SJSA1 (cell line): ENCODE data around the gene ADAMTS3. TPM values are rescaled to one million over a fixed set of nuclear protein-coding genes. Genes with fewer than 3 reads are reported as not detected.
"Not testable (repeated sequence)": the region's sequence is repeated elsewhere in the genome, so short reads cannot be mapped to it uniquely, and the experiment has no call there.

ENCODE experiments used
- DNase-seq, 2 experiments: peaks; one replicate each; pipeline ENCODE4 v3.0.0-alpha.2; 2015 to 2020; ENCODE audit warnings: low spot score in 2 of 2, low read depth in 1 of 2
- H3K27ac ChIP-seq: fragments of 250-450 bp; sonication (Bioruptor Pico); 2 replicates; pipeline ENCODE4 v1.5.1; 2020; ENCODE audit warnings: mild to moderate bottlenecking, moderate library complexity
- H3K27me3 ChIP-seq: fragments of 250-450 bp; sonication (Bioruptor Pico); replicated peaks from 2 replicates; pipeline ENCODE4 v1.5.1; 2020; ENCODE audit warnings: mild to moderate bottlenecking, moderate library complexity
- H3K36me3 ChIP-seq: fragments of 250-450 bp; sonication (Bioruptor Pico); 2 replicates; pipeline ENCODE4 v1.5.1; 2020; ENCODE audit warnings: mild to moderate bottlenecking
- H3K4me1 ChIP-seq: fragments of 250-450 bp; sonication (Bioruptor Pico); replicated peaks from 2 replicates; pipeline ENCODE4 v1.6.1; 2021; ENCODE audit warnings: mild to moderate bottlenecking
- H3K4me3 ChIP-seq: fragments of 250-450 bp; sonication (Bioruptor Pico); 2 replicates; pipeline ENCODE4 v1.5.1; 2020; ENCODE audit warnings: mild to moderate bottlenecking
- H3K9me3 ChIP-seq: fragments of 250-450 bp; sonication (Bioruptor Pico); replicated peaks from 2 replicates; pipeline ENCODE4 v1.5.1; 2020; ENCODE audit warnings: mild to moderate bottlenecking
- total RNA-seq: library from RNA; depleted of rRNA; stranded (reverse); fragments of >200 nt; shearing (Covaris generic); gene quantifications from 2 replicates; pipeline ENCODE4 v1.2.3, GENCODE V29; 2014

The ADAMTS3 gene
- total RNA-seq, 1 experiment from 2014 or later = 0.45 TPM

DNA sequence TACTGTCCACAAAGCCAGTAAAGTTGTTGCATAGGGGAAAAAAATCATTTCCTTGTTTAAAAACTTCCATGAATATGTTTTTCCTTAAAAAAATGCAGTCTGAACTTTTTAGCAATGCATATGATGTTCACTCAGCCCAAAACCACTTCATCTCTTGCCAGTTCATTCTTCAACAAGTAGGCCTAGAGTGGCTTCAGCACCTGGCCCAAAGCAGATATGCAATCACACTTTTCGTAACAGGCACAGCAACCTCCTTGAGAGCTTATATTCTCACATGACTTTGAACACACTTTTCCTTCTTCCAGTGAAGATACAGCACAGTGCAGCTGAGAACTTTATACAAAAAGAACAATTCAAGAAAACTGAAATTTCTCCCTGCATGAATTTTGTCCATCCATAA, 128.6 kb downstream of the ADAMTS3 start:
- Histone ChIP-seq H3K4me1 (no peaks in the 10 kb centered on the region), H3K36me3 (no peaks in the 10 kb centered on the region)
- no peak for DNase-seq

DNA sequence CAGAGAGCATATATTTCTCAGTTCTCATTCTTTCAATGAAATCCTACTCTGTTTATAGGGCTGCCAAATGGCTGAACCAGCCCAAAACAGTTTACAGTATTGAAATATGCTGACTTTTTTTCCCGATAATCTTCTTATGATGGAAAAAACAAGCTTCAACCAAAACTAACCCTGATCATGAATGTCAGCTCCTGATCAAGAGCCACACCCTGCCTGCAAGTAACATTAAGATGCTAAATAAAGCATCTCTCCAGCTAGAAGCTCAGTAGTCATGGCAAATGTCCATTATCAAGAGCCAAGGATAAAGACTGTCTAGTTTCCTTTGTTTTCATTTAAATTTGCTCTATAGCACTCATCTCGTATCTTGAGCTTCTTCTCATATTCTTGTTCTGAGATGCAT, 136.0 kb downstream of the ADAMTS3 start:
- no peak overlapping the region for H3K27ac ChIP-seq
- H3K4me3 ChIP-seq = no peak overlapping the region
- H3K27me3 ChIP-seq = no peaks in the 10 kb centered on the region
- H3K9me3 ChIP-seq = no peaks in the 10 kb centered on the region
- DNase-seq = no peak
- H3K36me3 ChIP-seq = no peaks in the 10 kb centered on the region
- H3K4me1 ChIP-seq = no peaks in the 10 kb centered on the region

More for the DNA sequence above, 128.6 kb downstream of the ADAMTS3 start:
- Histone ChIP-seq H3K27ac (no peak overlapping the region), H3K4me3 (no peak overlapping the region), H3K9me3 (no peaks in the 10 kb centered on the region), H3K27me3 (no peaks in the 10 kb centered on the region)

DNA sequence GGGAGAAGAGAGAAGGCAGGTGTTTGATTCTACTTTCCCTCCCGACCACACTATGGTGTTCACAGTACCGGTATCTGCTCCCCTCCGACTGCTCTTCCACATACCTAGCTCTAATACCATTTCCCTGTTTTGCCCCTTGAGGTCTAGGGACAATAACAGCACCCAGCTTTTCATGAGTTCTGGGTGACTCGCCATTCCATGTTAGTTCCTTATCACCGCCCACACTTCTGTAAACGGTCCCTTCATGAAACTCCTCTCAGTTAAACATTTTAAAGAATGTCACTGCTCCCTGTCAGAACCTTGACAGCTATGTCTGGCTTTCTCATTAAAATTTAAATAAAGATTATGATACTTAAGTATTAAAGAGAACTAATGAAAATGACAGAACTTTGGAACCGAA, 136.7 kb downstream of the ADAMTS3 start:
- no peak overlapping the region for H3K4me3 ChIP-seq
- no peak overlapping the region for H3K27ac ChIP-seq
- H3K27me3 ChIP-seq = no peaks in the 10 kb centered on the region
- no peaks in the 10 kb centered on the region for H3K9me3 ChIP-seq
- no peak for DNase-seq
- no peaks in the 10 kb centered on the region for H3K4me1 ChIP-seq
- no peaks in the 10 kb centered on the region for H3K36me3 ChIP-seq

DNA sequence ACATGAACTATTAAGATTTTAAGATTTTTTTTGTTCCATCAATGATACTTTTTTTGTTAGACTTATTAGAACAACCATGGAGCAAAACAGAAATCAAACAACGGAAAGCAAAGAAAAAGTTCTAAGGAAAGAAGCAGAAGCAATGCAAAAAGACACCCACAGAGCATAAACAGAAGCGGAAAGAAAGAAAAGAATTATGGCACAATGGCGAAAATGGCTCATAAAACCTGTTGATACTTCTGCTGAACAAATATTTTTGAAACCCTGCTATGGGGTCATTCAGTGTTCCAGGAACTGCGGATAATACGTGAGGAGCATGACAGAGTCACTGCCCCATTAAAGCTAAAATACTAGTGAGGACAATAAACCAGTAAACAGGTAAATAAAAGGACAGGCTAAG, 138.0 kb downstream of the ADAMTS3 start:
- Histone ChIP-seq H3K4me3 (no peak overlapping the region), H3K36me3 (no peaks in the 10 kb centered on the region), H3K4me1 (no peaks in the 10 kb centered on the region), H3K27me3 (no peaks in the 10 kb centered on the region), H3K27ac (no peak overlapping the region), H3K9me3 (no peaks in the 10 kb centered on the region)
- DNase-seq = no peak

DNA sequence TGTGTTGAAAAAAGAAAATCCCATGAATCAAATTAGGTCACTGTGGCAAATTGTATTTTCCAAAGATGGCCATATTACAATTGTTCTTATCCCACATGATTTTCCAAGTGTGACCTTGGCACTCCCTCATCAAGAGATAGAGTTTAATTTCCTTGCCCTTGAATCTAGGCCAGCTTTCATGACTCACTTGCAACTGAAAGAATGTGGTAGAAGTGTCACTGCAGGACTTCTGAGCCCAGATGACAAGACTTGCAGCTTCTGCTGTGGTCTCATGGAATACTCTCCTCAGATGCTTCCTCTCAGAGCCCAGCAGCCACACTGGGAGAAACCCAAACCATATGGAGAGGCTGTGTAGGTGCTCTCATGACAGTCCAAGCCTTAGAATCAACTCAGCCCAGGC, 139.0 kb downstream of the ADAMTS3 start:
- no peak overlapping the region for H3K27ac ChIP-seq
- no peaks in the 10 kb centered on the region for H3K4me1 ChIP-seq
- DNase-seq = no peak
- H3K36me3 ChIP-seq = no peaks in the 10 kb centered on the region
- no peaks in the 10 kb centered on the region for H3K27me3 ChIP-seq
- H3K4me3 ChIP-seq = no peak overlapping the region
- H3K9me3 ChIP-seq = no peaks in the 10 kb centered on the region

DNA sequence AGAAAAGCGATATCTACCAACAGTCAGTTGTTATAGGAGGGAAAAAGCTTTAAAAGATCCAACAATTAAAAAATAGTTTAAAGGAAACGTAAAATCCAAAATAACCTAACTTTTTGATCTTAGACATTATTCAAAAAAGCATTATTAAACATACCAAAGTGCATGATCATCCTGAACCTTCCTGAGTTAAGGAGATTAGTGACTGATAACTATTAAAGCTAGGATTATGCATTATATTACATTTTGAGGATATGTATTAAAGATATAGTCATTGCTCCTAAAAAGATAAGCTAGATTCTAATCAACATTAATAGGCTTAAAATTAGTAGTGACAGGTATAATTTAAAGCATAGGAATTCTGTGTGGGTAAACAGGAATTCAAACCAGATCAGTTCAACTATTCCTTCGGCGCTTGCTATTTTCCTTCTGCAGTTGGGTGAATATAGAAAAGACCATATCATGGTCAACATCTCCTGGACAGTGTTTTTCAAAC, 139.6 kb downstream of the ADAMTS3 start:
- H3K4me1 ChIP-seq = no peaks in the 10 kb centered on the region
- no peaks in the 10 kb centered on the region for H3K36me3 ChIP-seq
- H3K27me3 ChIP-seq = no peaks in the 10 kb centered on the region
- no peak for DNase-seq
- H3K9me3 ChIP-seq = no peaks in the 10 kb centered on the region
- H3K4me3 ChIP-seq = no peak overlapping the region
- no peak overlapping the region for H3K27ac ChIP-seq

DNA sequence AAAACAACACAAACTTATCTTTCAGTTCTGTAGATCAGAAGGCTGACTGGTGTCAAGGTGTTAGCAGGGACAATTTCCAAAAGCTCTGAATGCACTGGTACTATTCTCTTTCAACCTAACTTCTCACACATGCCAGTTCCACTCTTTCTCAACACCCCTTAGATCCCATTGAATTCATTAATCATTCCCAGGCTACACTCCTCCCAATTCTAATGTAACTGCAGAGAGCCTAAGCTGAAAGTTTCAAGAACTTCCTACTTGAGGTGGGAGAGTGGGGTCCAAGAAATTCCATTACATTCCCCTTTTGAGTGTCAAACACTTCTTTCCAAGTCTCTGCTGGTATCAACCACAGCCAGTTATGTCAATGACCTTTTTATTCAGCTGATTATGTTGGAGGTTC, 142.0 kb downstream of the ADAMTS3 start:
- Histone ChIP-seq H3K4me1 (no peaks in the 10 kb centered on the region), H3K4me3 (no peak overlapping the region), H3K9me3 (no peaks in the 10 kb centered on the region), H3K27me3 (no peaks in the 10 kb centered on the region), H3K27ac (no peak overlapping the region), H3K36me3 (no peaks in the 10 kb centered on the region)
- no peak for DNase-seq

DNA sequence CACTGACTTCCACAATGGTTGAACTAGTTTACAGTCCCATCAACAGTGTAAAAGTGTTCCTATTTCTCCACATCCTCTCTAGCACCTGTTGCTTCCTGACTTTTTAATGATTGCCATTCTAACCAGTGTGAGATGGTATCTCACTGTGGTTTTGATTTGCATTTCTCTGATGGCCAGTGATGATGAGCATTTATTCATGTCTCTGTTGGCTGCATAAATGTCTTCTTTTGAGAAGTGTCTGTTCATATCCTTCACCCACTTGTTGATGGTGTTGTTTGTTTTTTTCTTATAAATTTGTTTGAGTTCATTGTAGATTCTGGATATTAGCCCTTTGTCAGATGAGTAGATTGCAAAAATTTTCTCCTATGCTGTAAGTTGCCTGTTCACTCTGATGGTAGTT, 143.1 kb downstream of the ADAMTS3 start:
- H3K9me3 ChIP-seq, H3K27ac ChIP-seq, H3K36me3 ChIP-seq, H3K27me3 ChIP-seq, H3K4me3 ChIP-seq, DNase-seq, H3K4me1 ChIP-seq: not testable (repeated sequence)

DNA sequence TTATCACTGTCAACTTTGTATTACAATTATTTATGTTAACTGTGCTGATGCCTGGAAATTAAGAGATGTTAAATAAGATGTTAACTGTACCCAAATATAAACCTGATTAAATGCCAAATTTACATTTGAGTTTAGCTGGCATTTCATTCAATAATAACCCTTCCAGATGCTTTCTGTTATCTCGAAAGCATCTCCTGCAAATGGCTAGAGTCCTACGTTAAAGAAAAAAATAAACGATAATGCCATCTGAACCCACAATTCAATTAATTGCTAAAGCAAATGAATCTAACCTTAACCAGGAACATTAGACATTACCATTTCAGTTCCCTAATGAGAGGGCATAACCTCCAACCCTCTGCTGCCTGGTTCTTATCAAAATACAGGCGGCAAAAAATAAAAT, 145.0 kb downstream of the ADAMTS3 start:
- no peak overlapping the region for H3K4me3 ChIP-seq
- H3K4me1 ChIP-seq = no peaks in the 10 kb centered on the region
- no peak for DNase-seq
- H3K27me3 ChIP-seq = no peaks in the 10 kb centered on the region
- H3K27ac ChIP-seq = no peak overlapping the region
- H3K9me3 ChIP-seq = no peaks in the 10 kb centered on the region
- H3K36me3 ChIP-seq = no peaks in the 10 kb centered on the region

DNA sequence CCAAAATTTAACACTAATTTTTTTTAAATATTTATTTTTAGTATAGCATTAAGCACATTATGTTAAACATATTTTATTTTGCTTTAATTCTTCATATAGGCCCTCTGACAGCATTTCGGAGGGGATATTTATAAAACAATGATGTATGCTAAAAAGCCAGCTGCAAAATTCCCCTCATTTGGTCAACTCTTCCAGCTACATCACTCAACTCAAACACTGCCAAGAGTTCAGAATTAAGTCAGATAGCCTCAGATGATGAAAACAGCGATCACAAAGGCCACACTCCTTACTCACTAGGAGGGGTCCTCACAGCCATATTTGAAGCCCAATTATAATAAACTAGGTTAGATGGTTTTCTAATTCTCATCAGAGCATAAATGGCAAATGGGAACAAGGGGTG, 146.6 kb downstream of the ADAMTS3 start:
- Histone ChIP-seq H3K4me3 (no peak overlapping the region), H3K36me3 (no peaks in the 10 kb centered on the region), H3K27ac (no peak overlapping the region), H3K27me3 (no peaks in the 10 kb centered on the region), H3K9me3 (no peaks in the 10 kb centered on the region), H3K4me1 (no peaks in the 10 kb centered on the region)
- no peak for DNase-seq

DNA sequence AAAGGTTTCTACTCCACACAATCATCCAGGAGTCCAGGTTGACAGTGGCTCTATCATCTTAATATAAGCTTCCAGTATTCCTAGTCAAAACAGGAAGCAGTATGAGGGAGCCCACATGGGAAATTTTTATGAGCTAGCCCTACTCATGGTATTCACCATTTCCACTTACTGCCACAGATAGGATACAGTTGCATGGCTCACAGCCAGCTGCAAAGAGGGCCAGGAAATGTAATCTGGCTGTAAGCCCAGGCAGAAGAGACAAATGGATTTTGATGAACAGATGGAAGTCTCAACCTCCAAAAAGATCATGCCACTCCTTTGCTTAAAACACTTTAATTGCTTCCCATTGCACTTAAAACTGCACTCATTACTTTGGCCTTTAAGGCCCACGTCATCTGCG, 150.6 kb downstream of the ADAMTS3 start:
- Histone ChIP-seq H3K36me3 (no peaks in the 10 kb centered on the region), H3K27ac (no peak overlapping the region), H3K27me3 (no peaks in the 10 kb centered on the region), H3K9me3 (no peaks in the 10 kb centered on the region), H3K4me1 (no peaks in the 10 kb centered on the region), H3K4me3 (no peak overlapping the region)
- no peak for DNase-seq

DNA sequence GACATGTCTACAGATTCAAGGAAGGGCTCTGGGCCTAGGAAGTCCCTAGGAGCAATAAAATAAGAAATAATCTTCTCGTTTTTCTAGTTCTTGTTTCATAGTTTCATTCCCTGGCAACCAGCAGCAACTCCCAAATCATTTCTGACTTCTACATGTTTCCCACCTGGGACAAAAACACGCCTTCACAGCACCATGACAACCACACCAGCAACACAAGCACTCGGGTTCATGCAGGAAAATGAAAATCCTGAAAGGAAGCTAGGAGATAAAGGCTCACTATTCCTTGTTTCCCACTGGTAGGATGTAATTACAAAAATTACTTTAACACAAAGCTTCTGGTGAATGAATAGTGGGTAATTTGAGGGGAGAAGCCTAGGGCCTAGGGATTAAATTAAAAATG, 158.9 kb downstream of the ADAMTS3 start:
- no peaks in the 10 kb centered on the region for H3K36me3 ChIP-seq
- H3K9me3 ChIP-seq = no peaks in the 10 kb centered on the region; the same call in 1 of the 2 replicates
- DNase-seq = no peak
- H3K4me3 ChIP-seq = no peak overlapping the region
- no peak overlapping the region for H3K27ac ChIP-seq
- no peaks in the 10 kb centered on the region for H3K4me1 ChIP-seq
- H3K27me3 ChIP-seq = no peaks in the 10 kb centered on the region

DNA sequence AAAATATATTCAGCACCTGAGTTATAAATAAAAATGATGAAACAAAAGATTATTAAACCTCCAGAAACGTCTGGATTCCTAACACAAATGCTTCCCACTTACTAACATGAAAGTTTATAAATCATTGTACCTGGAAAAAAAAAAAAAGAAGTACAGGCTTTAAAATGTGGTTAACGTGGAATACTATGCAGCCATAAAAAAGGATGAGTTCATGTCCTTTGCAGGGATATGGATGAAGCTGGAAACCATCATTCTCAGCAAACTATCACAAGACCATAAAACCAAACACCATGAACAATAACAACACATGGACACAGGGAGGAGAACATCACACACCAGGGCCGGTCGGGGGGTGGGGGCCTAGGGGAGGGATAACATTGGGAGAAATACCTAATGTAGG, 160.5 kb downstream of the ADAMTS3 start:
- Histone ChIP-seq H3K36me3 (no peaks in the 10 kb centered on the region), H3K4me3 (no peak overlapping the region), H3K4me1 (no peaks in the 10 kb centered on the region), H3K27me3 (no peaks in the 10 kb centered on the region), H3K27ac (no peak overlapping the region), H3K9me3 (no peaks in the 10 kb centered on the region; the same call in 1 of the 2 replicates)
- no peak for DNase-seq

DNA sequence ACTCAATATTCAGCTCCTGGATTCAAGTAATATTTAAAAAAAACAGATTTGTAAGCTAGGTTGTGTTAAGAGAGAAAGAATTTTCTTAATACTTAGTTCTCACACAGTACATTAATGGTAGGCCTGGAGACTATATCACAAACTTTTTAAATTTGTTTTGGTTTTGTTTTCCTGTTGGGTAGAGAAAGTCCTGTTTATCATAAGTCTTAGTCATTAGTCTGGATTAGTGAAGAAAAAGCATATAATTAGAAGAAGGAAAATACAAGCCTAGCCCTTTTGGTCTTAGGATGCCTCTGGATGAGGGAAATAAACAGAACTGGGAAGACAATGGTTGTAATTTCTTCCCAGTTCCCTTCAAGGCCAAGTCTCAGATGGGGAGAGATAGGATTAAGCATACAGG, 163.6 kb downstream of the ADAMTS3 start:
- H3K4me1 ChIP-seq = no peaks in the 10 kb centered on the region
- H3K9me3 ChIP-seq = no peaks in the 10 kb centered on the region; the same call in 1 of the 2 replicates
- no peak overlapping the region for H3K27ac ChIP-seq
- H3K27me3 ChIP-seq = no peaks in the 10 kb centered on the region
- no peak for DNase-seq
- H3K36me3 ChIP-seq = no peaks in the 10 kb centered on the region
- no peak overlapping the region for H3K4me3 ChIP-seq

DNA sequence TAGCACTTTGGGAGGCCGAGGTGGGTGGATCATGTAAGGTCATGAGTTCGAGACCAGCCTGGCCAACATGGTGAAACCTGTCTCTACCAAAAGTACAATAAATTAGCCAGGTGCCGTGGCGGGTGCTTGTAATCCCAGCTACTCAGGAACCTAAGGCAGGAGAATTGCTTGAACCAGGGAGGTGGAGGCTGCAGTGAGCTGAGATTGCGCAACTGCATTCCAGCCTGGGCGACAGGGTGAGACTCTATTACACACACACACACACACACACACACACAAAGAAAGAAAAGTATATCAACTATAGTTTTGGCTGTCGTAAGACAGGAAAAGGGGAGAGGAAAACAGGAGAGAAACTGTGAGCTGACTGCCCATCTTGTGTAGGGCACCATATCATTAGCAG, 171.7 kb downstream of the ADAMTS3 start:
- H3K4me1 ChIP-seq = no peaks in the 10 kb centered on the region
- H3K36me3 ChIP-seq = no peaks in the 10 kb centered on the region
- no peaks in the 10 kb centered on the region for H3K27me3 ChIP-seq
- DNase-seq = no peak
- no peak overlapping the region for H3K4me3 ChIP-seq
- no peak overlapping the region for H3K27ac ChIP-seq
- H3K9me3 ChIP-seq = no peaks in the 10 kb centered on the region
